ENCODE results near the gene IFNW1.

DNA sequence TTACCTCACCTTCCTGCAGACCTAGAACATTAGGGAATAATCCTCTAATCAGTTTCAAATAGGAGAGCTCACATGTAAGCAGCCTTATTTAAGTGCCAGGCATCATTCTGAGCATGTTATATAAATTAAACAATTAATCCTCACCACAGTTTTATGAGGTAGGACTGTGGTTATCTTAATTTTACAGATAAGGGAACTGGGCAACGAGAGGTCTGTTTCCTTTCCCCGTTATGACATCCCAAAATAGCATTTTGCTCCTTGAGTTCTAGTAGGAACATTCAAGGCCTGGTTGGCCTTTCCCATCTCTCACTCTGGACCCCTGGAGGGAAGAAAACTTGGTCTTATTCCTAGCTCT, 44.8 kb downstream of the IFNW1 start:
- no peak for TF ChIP-seq CTCF (IDR thresholded peaks at IDR 0.05)
- TF ChIP-seq POLR2A (IDR thresholded peaks at IDR 0.05), result no peak

Data from lower leg skin (tissue), 3 donors.